HS-5 (cell line): ENCODE measurements around the gene ABHD3.
"Not testable (repeated sequence)": the region's sequence is repeated elsewhere in the genome, so short reads cannot be mapped to it uniquely, and the experiment has no call there.

ENCODE experiments used
- DNase-seq: peaks from one replicate; pipeline ENCODE4 v3.0.0-alpha.2; 2012; ENCODE audit warnings: low read depth

Gene ABHD3

GRCh38 chr18:21704603-21705364 is at the start of gene ABHD3:
Gene ABHD3, minus strand, starts transcription at chr18:21704774. Its CDS starts 109 bp downstream, at chr18:21704665.
- DNase-seq: peak; percentile 47

GRCh38 chr18:21747764-21748693 is 43.5 kb upstream of the ABHD3 start:
- no peak for DNase-seq

- no peak for DNase-seq
Measured at GRCh38 chr18:21747268-21747667, 42.7 kb upstream of the ABHD3 start.

- no peak for DNase-seq
Measured at GRCh38 chr18:21745231-21745630, 40.7 kb upstream of the ABHD3 start.

GRCh38 chr18:21743166-21743832 is 38.7 kb upstream of the ABHD3 start:
- no peak for DNase-seq

GRCh38 chr18:21742315-21742687 is 37.7 kb upstream of the ABHD3 start:
- no peak for DNase-seq

GRCh38 chr18:21741562-21742314 is 37.2 kb upstream of the ABHD3 start:
- DNase-seq: no peak

- DNase-seq: no peak
Measured at GRCh38 chr18:21741312-21741561, 36.7 kb upstream of the ABHD3 start.

- DNase-seq: peak; percentile 87
Measured at GRCh38 chr18:21740538-21741311, 36.2 kb upstream of the ABHD3 start, which contains the start of gene MIB1. Gene MIB1, plus strand, starts transcription at chr18:21740792. Its CDS starts 792 bp downstream, at chr18:21741584.

- no peak for DNase-seq
Measured at GRCh38 chr18:21739604-21740537, 35.3 kb upstream of the ABHD3 start.

GRCh38 chr18:21736926-21737325 is 32.4 kb upstream of the ABHD3 start:
- DNase-seq: not testable (repeated sequence)

GRCh38 chr18:21735452-21736015 is 31.0 kb upstream of the ABHD3 start:
- no peak for DNase-seq

- no peak for DNase-seq
Measured at GRCh38 chr18:21733011-21733410, 28.4 kb upstream of the ABHD3 start.

- DNase-seq: no peak
Measured at GRCh38 chr18:21727702-21728101, 23.1 kb upstream of the ABHD3 start.

GRCh38 chr18:21725201-21725600 is 20.6 kb upstream of the ABHD3 start:
- DNase-seq: no peak

GRCh38 chr18:21722687-21723086 is 18.1 kb upstream of the ABHD3 start:
- no peak for DNase-seq

- DNase-seq: no peak
Measured at GRCh38 chr18:21714474-21714873, 9.9 kb upstream of the ABHD3 start.

- not testable (repeated sequence) for DNase-seq
Measured at GRCh38 chr18:21707130-21707529, 2.6 kb upstream of the ABHD3 start.

- DNase-seq: no peak
Measured at GRCh38 chr18:21706386-21706865, 1.9 kb upstream of the ABHD3 start.
